ENCODE data around the gene VILL. TPM values are rescaled to one million over a fixed set of nuclear protein-coding genes. Genes with fewer than 3 reads are reported as not detected.

The VILL gene
- total and polyA plus RNA-seq, 4 donors: 0.88 to 3.5 (median 1.6) TPM

DNA sequence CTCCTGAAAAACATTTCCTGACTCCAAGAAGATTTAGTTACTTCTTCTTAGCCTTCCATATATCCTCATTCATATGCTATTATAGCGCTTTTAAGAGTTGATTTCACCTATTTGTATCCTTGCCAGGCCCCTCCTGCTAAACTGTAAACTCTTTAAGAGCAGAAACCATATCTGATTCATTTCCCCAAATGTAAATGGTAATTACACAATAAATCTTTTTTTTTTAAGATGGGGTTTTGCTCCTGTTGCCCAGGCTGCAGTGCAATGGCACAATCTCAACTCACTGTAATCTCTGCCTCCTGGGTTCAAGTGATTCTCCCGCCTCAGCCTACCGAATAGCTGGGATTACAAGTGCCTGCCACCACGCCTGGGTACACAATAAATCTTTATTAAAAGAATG, 52.9 kb downstream of the VILL start:
- no peak overlapping the region for H3K27ac ChIP-seq (ENCODE audit: low read depth in 1 of 2, low read length in 2 of 2)
- no peak for DNase-seq (ENCODE audit: low spot score)
- H3K4me1 ChIP-seq (ENCODE audit: control insufficient read depth in 4 of 4, insufficient read depth in 4 of 4, low read length in 3 of 4): peaks cover 0 to 8% (median 4%) of the 10 kb centered on the region in 4 donors
- H3K27me3 ChIP-seq (ENCODE audit: control insufficient read depth in 4 of 4, insufficient read depth in 4 of 4, low read length in 3 of 4): no peaks in the 10 kb centered on the region
- no peaks in the 10 kb centered on the region for H3K9me3 ChIP-seq (ENCODE audit: control insufficient read depth in 4 of 4, low read length in 3 of 4)
- no peak overlapping the region for H3K4me3 ChIP-seq (ENCODE audit: low read depth in 1 of 3, low read length in 3 of 3)
- no peaks in the 10 kb centered on the region for H3K36me3 ChIP-seq (ENCODE audit: control insufficient read depth in 4 of 4, insufficient read depth in 3 of 4, low read depth in 1 of 4, low read length in 3 of 4)
- 83% methylated on average over 4 of the region's 4 CpGs for WGBS
- no peak overlapping the region for H3K9ac ChIP-seq (ENCODE audit: low read depth in 1 of 2, low read length in 2 of 2)
- TF ChIP-seq, protein P1, sequence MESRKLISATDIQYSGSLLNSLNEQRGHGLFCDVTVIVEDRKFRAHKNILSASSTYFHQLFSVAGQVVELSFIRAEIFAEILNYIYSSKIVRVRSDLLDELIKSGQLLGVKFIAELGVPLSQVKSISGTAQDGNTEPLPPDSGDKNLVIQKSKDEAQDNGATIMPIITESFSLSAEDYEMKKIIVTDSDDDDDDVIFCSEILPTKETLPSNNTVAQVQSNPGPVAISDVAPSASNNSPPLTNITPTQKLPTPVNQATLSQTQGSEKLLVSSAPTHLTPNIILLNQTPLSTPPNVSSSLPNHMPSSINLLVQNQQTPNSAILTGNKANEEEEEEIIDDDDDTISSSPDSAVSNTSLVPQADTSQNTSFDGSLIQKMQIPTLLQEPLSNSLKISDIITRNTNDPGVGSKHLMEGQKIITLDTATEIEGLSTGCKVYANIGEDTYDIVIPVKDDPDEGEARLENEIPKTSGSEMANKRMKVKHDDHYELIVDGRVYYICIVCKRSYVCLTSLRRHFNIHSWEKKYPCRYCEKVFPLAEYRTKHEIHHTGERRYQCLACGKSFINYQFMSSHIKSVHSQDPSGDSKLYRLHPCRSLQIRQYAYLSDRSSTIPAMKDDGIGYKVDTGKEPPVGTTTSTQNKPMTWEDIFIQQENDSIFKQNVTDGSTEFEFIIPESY (IDR thresholded peaks at IDR 0.05): no peak
- TF ChIP-seq NR2F2 (IDR thresholded peaks at IDR 0.05) (no peak), FOXA1 (IDR thresholded peaks at IDR 0.05) (no peak), SP1 (IDR thresholded peaks at IDR 0.05) (no peak), EGR1 (IDR thresholded peaks at IDR 0.05; ENCODE audit: low read depth in 2 of 2) (no peak), JUND (IDR thresholded peaks at IDR 0.05) (no peak), YY1 (IDR thresholded peaks at IDR 0.05) (no peak), RXRA (IDR thresholded peaks at IDR 0.05) (no peak)
- TF ChIP-seq, protein P2, sequence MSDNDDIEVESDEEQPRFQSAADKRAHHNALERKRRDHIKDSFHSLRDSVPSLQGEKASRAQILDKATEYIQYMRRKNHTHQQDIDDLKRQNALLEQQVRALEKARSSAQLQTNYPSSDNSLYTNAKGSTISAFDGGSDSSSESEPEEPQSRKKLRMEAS (IDR thresholded peaks at IDR 0.05): no peak
- TF ChIP-seq, protein P3, sequence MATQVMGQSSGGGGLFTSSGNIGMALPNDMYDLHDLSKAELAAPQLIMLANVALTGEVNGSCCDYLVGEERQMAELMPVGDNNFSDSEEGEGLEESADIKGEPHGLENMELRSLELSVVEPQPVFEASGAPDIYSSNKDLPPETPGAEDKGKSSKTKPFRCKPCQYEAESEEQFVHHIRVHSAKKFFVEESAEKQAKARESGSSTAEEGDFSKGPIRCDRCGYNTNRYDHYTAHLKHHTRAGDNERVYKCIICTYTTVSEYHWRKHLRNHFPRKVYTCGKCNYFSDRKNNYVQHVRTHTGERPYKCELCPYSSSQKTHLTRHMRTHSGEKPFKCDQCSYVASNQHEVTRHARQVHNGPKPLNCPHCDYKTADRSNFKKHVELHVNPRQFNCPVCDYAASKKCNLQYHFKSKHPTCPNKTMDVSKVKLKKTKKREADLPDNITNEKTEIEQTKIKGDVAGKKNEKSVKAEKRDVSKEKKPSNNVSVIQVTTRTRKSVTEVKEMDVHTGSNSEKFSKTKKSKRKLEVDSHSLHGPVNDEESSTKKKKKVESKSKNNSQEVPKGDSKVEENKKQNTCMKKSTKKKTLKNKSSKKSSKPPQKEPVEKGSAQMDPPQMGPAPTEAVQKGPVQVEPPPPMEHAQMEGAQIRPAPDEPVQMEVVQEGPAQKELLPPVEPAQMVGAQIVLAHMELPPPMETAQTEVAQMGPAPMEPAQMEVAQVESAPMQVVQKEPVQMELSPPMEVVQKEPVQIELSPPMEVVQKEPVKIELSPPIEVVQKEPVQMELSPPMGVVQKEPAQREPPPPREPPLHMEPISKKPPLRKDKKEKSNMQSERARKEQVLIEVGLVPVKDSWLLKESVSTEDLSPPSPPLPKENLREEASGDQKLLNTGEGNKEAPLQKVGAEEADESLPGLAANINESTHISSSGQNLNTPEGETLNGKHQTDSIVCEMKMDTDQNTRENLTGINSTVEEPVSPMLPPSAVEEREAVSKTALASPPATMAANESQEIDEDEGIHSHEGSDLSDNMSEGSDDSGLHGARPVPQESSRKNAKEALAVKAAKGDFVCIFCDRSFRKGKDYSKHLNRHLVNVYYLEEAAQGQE (IDR thresholded peaks at IDR 0.05): no peak

DNA sequence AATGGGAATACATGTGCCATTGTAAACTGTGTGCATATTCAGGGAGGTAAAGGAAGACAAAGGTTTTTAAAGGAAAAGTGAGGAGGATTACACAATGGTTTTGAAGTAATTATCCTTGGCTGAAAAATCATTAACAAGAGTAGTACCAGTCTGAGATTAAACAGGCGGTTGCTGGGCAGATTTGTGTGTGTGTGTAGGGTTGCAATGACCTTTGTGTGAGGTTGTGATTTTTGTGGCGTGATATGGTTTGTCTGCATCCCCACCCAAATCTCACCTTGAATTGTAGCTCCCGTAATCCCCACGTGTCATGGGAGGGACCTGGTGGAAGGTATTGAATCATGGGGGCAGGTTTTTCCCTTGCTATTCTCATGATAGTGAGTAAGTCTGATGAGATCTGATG, 55.4 kb downstream of the VILL start:
- Histone ChIP-seq H3K27ac (ENCODE audit: low read depth in 1 of 2, low read length in 2 of 2) (no peak overlapping the region), H3K9ac (ENCODE audit: low read depth in 1 of 2, low read length in 2 of 2) (no peak overlapping the region), H3K4me1 (ENCODE audit: control insufficient read depth in 4 of 4, insufficient read depth in 4 of 4, low read length in 3 of 4) (no peaks in the 10 kb centered on the region), H3K36me3 (ENCODE audit: control insufficient read depth in 4 of 4, insufficient read depth in 3 of 4, low read depth in 1 of 4, low read length in 3 of 4) (no peaks in the 10 kb centered on the region), H3K27me3 (ENCODE audit: control insufficient read depth in 4 of 4, insufficient read depth in 4 of 4, low read length in 3 of 4) (no peaks in the 10 kb centered on the region), H3K4me3 (ENCODE audit: low read depth in 1 of 3, low read length in 3 of 3) (no peak overlapping the region), H3K9me3 (ENCODE audit: control insufficient read depth in 4 of 4, low read length in 3 of 4) (no peaks in the 10 kb centered on the region)
- DNase-seq (ENCODE audit: low spot score): no peak
- 92% methylated on average over 4 of the region's 4 CpGs for WGBS
- TF ChIP-seq HNF4G (IDR thresholded peaks at IDR 0.05): no peak
- TF ChIP-seq, protein P4, sequence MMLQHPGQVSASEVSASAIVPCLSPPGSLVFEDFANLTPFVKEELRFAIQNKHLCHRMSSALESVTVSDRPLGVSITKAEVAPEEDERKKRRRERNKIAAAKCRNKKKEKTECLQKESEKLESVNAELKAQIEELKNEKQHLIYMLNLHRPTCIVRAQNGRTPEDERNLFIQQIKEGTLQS (IDR thresholded peaks at IDR 0.05): no peak
- no peak for TF ChIP-seq TAF1 (conservative IDR thresholded peaks at IDR 0.05)
- TF ChIP-seq, protein P3 (IDR thresholded peaks at IDR 0.05): no peak
- no peak for TF ChIP-seq NR2F2 (IDR thresholded peaks at IDR 0.05)
- no peak for TF ChIP-seq FOXA2 (IDR thresholded peaks at IDR 0.05)
- TF ChIP-seq, protein P5, sequence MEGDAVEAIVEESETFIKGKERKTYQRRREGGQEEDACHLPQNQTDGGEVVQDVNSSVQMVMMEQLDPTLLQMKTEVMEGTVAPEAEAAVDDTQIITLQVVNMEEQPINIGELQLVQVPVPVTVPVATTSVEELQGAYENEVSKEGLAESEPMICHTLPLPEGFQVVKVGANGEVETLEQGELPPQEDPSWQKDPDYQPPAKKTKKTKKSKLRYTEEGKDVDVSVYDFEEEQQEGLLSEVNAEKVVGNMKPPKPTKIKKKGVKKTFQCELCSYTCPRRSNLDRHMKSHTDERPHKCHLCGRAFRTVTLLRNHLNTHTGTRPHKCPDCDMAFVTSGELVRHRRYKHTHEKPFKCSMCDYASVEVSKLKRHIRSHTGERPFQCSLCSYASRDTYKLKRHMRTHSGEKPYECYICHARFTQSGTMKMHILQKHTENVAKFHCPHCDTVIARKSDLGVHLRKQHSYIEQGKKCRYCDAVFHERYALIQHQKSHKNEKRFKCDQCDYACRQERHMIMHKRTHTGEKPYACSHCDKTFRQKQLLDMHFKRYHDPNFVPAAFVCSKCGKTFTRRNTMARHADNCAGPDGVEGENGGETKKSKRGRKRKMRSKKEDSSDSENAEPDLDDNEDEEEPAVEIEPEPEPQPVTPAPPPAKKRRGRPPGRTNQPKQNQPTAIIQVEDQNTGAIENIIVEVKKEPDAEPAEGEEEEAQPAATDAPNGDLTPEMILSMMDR (IDR thresholded peaks at IDR 0.05; ENCODE audit: low read depth, low read length, missing input control): no peak
- TF ChIP-seq FOXA1 (IDR thresholded peaks at IDR 0.05): no peak
- no peak for TF ChIP-seq RXRA (IDR thresholded peaks at IDR 0.05)
- no peak for TF ChIP-seq SP1 (IDR thresholded peaks at IDR 0.05)
- no peak for TF ChIP-seq RAD21 (IDR thresholded peaks at IDR 0.05)
- no peak for TF ChIP-seq JUND (IDR thresholded peaks at IDR 0.05)
- TF ChIP-seq, protein P2 (IDR thresholded peaks at IDR 0.05): no peak
- TF ChIP-seq, protein P1 (IDR thresholded peaks at IDR 0.05): no peak
- no peak for TF ChIP-seq GABPA (IDR thresholded peaks at IDR 0.05 in 1 of 2, conservative IDR thresholded peaks at IDR 0.05 in 1 of 2)
- no peak for TF ChIP-seq EGR1 (IDR thresholded peaks at IDR 0.05; ENCODE audit: low read depth in 2 of 2)
- TF ChIP-seq HNF4A (conservative IDR thresholded peaks at IDR 0.05): no peak

Measured in liver (tissue), 9 donors.